Measurements from ENCODE around the gene SVIL.
A peak's percentile ranks its signal among the peaks of the same experiment; 100 is the strongest.
"Not testable (repeated sequence)": the region's sequence is repeated elsewhere in the genome, so short reads cannot be mapped to it uniquely, and the experiment has no call there.

SVIL gene

GRCh38 chr10:29512425-29512974 is 122.3 kb downstream of the SVIL start:
- no peak for DNase-seq (ENCODE audit: low read depth in 1 of 2, low spot score in 1 of 2)
- no peak for TF ChIP-seq JUND (IDR thresholded peaks at IDR 0.05; ENCODE audit: low read depth)
- in situ Hi-C loops (cut with HindIII; ENCODE audit: low pct_unique_long_range_greater_than_20kb, low sequenced_read_pairs), result no loop called here

- in situ Hi-C loops (cut with HindIII; ENCODE audit: low pct_unique_long_range_greater_than_20kb, low sequenced_read_pairs); DNase-seq (ENCODE audit: low read depth in 1 of 2, low spot score in 1 of 2): not testable (repeated sequence)
Observed at GRCh38 chr10:29511806-29512205, 123.0 kb downstream of the SVIL start.

GRCh38 chr10:29510483-29511157 is 124.2 kb downstream of the SVIL start:
- DNase-seq (ENCODE audit: low read depth in 1 of 2, low spot score in 1 of 2); in situ Hi-C loops (cut with HindIII; ENCODE audit: low pct_unique_long_range_greater_than_20kb, low sequenced_read_pairs): not testable (repeated sequence)

GRCh38 chr10:29508554-29509244 is 126.1 kb downstream of the SVIL start:
- in situ Hi-C loops (cut with HindIII; ENCODE audit: low pct_unique_long_range_greater_than_20kb, low sequenced_read_pairs), result no loop called here
- DNase-seq (ENCODE audit: low read depth in 1 of 2, low spot score in 1 of 2), result no peak
- TF ChIP-seq JUND (IDR thresholded peaks at IDR 0.05; ENCODE audit: low read depth), result no peak

- in situ Hi-C loops (cut with HindIII; ENCODE audit: low pct_unique_long_range_greater_than_20kb, low sequenced_read_pairs); DNase-seq (ENCODE audit: low read depth in 1 of 2, low spot score in 1 of 2): not testable (repeated sequence)
Observed at GRCh38 chr10:29507750-29508149, 127.0 kb downstream of the SVIL start.

- in situ Hi-C loops (cut with HindIII; ENCODE audit: low pct_unique_long_range_greater_than_20kb, low sequenced_read_pairs); DNase-seq (ENCODE audit: low read depth in 1 of 2, low spot score in 1 of 2): not testable (repeated sequence)
Observed at GRCh38 chr10:29506324-29506921, 128.3 kb downstream of the SVIL start.

GRCh38 chr10:29502351-29502750 is 132.4 kb downstream of the SVIL start:
- no peak for DNase-seq (ENCODE audit: low read depth in 1 of 2, low spot score in 1 of 2)
- in situ Hi-C loops (cut with HindIII; ENCODE audit: low pct_unique_long_range_greater_than_20kb, low sequenced_read_pairs), result no loop called here
- TF ChIP-seq JUND (IDR thresholded peaks at IDR 0.05; ENCODE audit: low read depth), result no peak

GRCh38 chr10:29501692-29502091 is 133.1 kb downstream of the SVIL start:
- no peak for TF ChIP-seq JUND (IDR thresholded peaks at IDR 0.05; ENCODE audit: low read depth)
- in situ Hi-C loops (cut with HindIII; ENCODE audit: low pct_unique_long_range_greater_than_20kb, low sequenced_read_pairs), result no loop called here
- DNase-seq (ENCODE audit: low read depth in 1 of 2, low spot score in 1 of 2), result no peak

- no peak for TF ChIP-seq JUND (IDR thresholded peaks at IDR 0.05; ENCODE audit: low read depth)
- DNase-seq (ENCODE audit: low read depth in 1 of 2, low spot score in 1 of 2), result no peak
- in situ Hi-C loops (cut with HindIII; ENCODE audit: low pct_unique_long_range_greater_than_20kb, low sequenced_read_pairs), result no loop called here
Observed at GRCh38 chr10:29499993-29500537, 134.7 kb downstream of the SVIL start.

GRCh38 chr10:29496341-29497162 is 138.2 kb downstream of the SVIL start:
- peak; percentile 47 to 55 for DNase-seq (ENCODE audit: low read depth in 1 of 2, low spot score in 1 of 2)
- in situ Hi-C loops (cut with HindIII; ENCODE audit: low pct_unique_long_range_greater_than_20kb, low sequenced_read_pairs), result no loop called here
- no peak for TF ChIP-seq JUND (IDR thresholded peaks at IDR 0.05; ENCODE audit: low read depth)

- TF ChIP-seq JUND (IDR thresholded peaks at IDR 0.05; ENCODE audit: low read depth), result no peak
- in situ Hi-C loops (cut with HindIII; ENCODE audit: low pct_unique_long_range_greater_than_20kb, low sequenced_read_pairs), result no loop called here
- DNase-seq (ENCODE audit: low read depth in 1 of 2, low spot score in 1 of 2), result no peak
Observed at GRCh38 chr10:29495366-29495765, 139.4 kb downstream of the SVIL start.

GRCh38 chr10:29493697-29494096 is 141.1 kb downstream of the SVIL start:
- no peak for DNase-seq (ENCODE audit: low read depth in 1 of 2, low spot score in 1 of 2)
- TF ChIP-seq JUND (IDR thresholded peaks at IDR 0.05; ENCODE audit: low read depth), result no peak
- in situ Hi-C loops (cut with HindIII; ENCODE audit: low pct_unique_long_range_greater_than_20kb, low sequenced_read_pairs), result no loop called here
